HEK293 (cell line): ENCODE data around the gene SYNDIG1.

ENCODE experiments used
- CTCF ChIA-PET: fragments of 350-600 bp; formaldehyde crosslinking; extraction: SDS; loops from one replicate; lab custom pipeline; 2021; ENCODE audit warnings: antibody characterized with exemption; lab: Yijun Ruan, JAX
- POLR2A ChIA-PET: fragments of 300-600 bp; formaldehyde crosslinking; extraction: SDS; loops from one replicate; lab custom pipeline; 2020; ENCODE audit warnings: antibody characterized with exemption, inconsistent platforms; lab: Yijun Ruan, JAX
- H3K27ac ChIP-seq: fragments of 200-500 bp; sonication (Bioruptor generic); 2 replicates; pipeline ENCODE4 v1.5.1; 2014; ENCODE audit warnings: low read depth, low read length, control low read depth, inconsistent platforms; ENCODE audit errors: extremely low read depth
- H3K36me3 ChIP-seq, 2 experiments: fragments of 200-500 bp in 1 of 2; sonication (Bioruptor generic) in 1 of 2; 1 replicate in 1 of 2; 2 replicates in 1 of 2; pipeline ENCODE4 v1.5.1; 2014 to 2017; ENCODE audit warnings: inconsistent platforms in 2 of 2, low read length in 2 of 2; ENCODE audit not compliant: control insufficient read depth in 2 of 2, insufficient read depth in 1 of 2
- H3K4me1 ChIP-seq: fragments of 200-500 bp; sonication (Bioruptor generic); 2 replicates; pipeline ENCODE4 v1.5.1; 2014; ENCODE audit warnings: mild to moderate bottlenecking, low read length, inconsistent platforms; ENCODE audit not compliant: control insufficient read depth, insufficient read depth
- H3K4me3 ChIP-seq: 2 replicates; pipeline ENCODE4 v1.5.1; 2011; ENCODE audit warnings: low read depth, mild to moderate bottlenecking, control low read depth, low read length, moderate library complexity
- H3K9me3 ChIP-seq: fragments of 200-500 bp; sonication (Bioruptor generic); 2 replicates; pipeline ENCODE4 v1.5.1; 2014; ENCODE audit warnings: low read depth, low read length, inconsistent platforms; ENCODE audit not compliant: control insufficient read depth, insufficient read depth
- BCL6B ChIP-seq: fragments of 450-650 bp; formaldehyde crosslinking; IDR thresholded peaks from 2 replicates; pipeline ENCODE4 v1.5.1; 2017; ENCODE audit warnings: missing biosample characterization, missing genetic modification characterization
- GLI4 ChIP-seq: fragments of 450-650 bp; formaldehyde crosslinking; IDR thresholded peaks from 2 replicates; pipeline ENCODE4 v1.5.1; 2016; ENCODE audit warnings: missing biosample characterization, missing genetic modification characterization
- HOXA7 ChIP-seq: sonication (generic); formaldehyde crosslinking; IDR thresholded peaks from 2 replicates; pipeline ENCODE4 v1.8.1; 2022; ENCODE audit warnings: missing genetic modification reagents, borderline replicate concordance
- KLF7 ChIP-seq: fragments of 450-650 bp; formaldehyde crosslinking; IDR thresholded peaks from 2 replicates; pipeline ENCODE4 v1.5.1; 2016; ENCODE audit warnings: missing biosample characterization, missing genetic modification characterization, borderline replicate concordance
- PRDM1 ChIP-seq: fragments of 450-650 bp; formaldehyde crosslinking; IDR thresholded peaks from 2 replicates; pipeline ENCODE4; 2016; ENCODE audit warnings: missing biosample characterization, missing genetic modification characterization
- RBAK ChIP-seq: fragments of 450-650 bp; formaldehyde crosslinking; IDR thresholded peaks from 2 replicates; pipeline ENCODE4 v1.5.1; 2016; ENCODE audit warnings: missing biosample characterization, missing genetic modification characterization
- SP2 ChIP-seq: fragments of 450-650 bp; formaldehyde crosslinking; IDR thresholded peaks from 2 replicates; pipeline ENCODE4 v1.5.1; 2016; ENCODE audit warnings: missing biosample characterization, missing genetic modification characterization
- ZBTB21 ChIP-seq: fragments of 450-650 bp; formaldehyde crosslinking; IDR thresholded peaks from 2 replicates; pipeline ENCODE4 v1.5.1; 2017; ENCODE audit warnings: missing biosample characterization, missing genetic modification characterization
- ZBTB49 ChIP-seq: fragments of 450-650 bp; formaldehyde crosslinking; IDR thresholded peaks from 2 replicates; pipeline ENCODE4 v1.5.1; 2016; ENCODE audit warnings: missing biosample characterization, missing genetic modification characterization, low read depth
- ZNF184 ChIP-seq: fragments of 450-650 bp; IDR thresholded peaks from 2 replicates; pipeline ENCODE4 v1.5.1; 2018; ENCODE audit warnings: missing biosample characterization, mild to moderate bottlenecking, missing genetic modification characterization
- ZNF214 ChIP-seq: fragments of 450-650 bp; formaldehyde crosslinking; IDR thresholded peaks from 2 replicates; pipeline ENCODE4 v1.5.1; 2017; ENCODE audit warnings: missing biosample characterization, mild to moderate bottlenecking, missing genetic modification characterization, borderline replicate concordance
- ZNF221 ChIP-seq: fragments of 450-650 bp; formaldehyde crosslinking; IDR thresholded peaks from 2 replicates; pipeline ENCODE4 v1.5.1; 2017; ENCODE audit warnings: missing biosample characterization, missing genetic modification characterization, borderline replicate concordance
- ZNF311 ChIP-seq: fragments of 450-650 bp; formaldehyde crosslinking; IDR thresholded peaks from 2 replicates; pipeline ENCODE4 v1.5.1; 2017; ENCODE audit warnings: missing biosample characterization, missing genetic modification characterization, borderline replicate concordance
- ZNF426 ChIP-seq: fragments of 450-650 bp; formaldehyde crosslinking; IDR thresholded peaks from 2 replicates; pipeline ENCODE4 v1.5.1; 2017; ENCODE audit warnings: missing biosample characterization, missing genetic modification characterization, mild to moderate bottlenecking, inconsistent platforms, moderate library complexity
- ZNF473 ChIP-seq: fragments of 450-650 bp; formaldehyde crosslinking; IDR thresholded peaks from 2 replicates; pipeline ENCODE4 v1.5.1; 2017; ENCODE audit warnings: missing biosample characterization, missing genetic modification characterization
- ZNF48 ChIP-seq: fragments of 450-650 bp; formaldehyde crosslinking; IDR thresholded peaks from 2 replicates; pipeline ENCODE4 v1.5.1; 2016; ENCODE audit warnings: missing biosample characterization, missing genetic modification characterization
- ZNF529 ChIP-seq: fragments of 450-650 bp; formaldehyde crosslinking; IDR thresholded peaks from 2 replicates; pipeline ENCODE4 v1.5.1; 2017; ENCODE audit warnings: missing genetic modification characterization, missing biosample characterization; ENCODE audit not compliant: insufficient replicate concordance
- ZNF558 ChIP-seq: fragments of 450-650 bp; formaldehyde crosslinking; IDR thresholded peaks from 2 replicates; pipeline ENCODE4 v1.5.1; 2016; ENCODE audit warnings: missing biosample characterization, missing genetic modification characterization
- ZNF610 ChIP-seq: fragments of 450-650 bp; formaldehyde crosslinking; IDR thresholded peaks from 2 replicates; pipeline ENCODE4 v1.5.1; 2016; ENCODE audit warnings: missing biosample characterization, missing genetic modification characterization, borderline replicate concordance
- ZNF626 ChIP-seq: fragments of 450-650 bp; sonication (Bioruptor Pico); formaldehyde crosslinking; IDR thresholded peaks from 2 replicates; pipeline ENCODE4 v1.5.1; 2018; ENCODE audit warnings: missing biosample characterization, missing genetic modification characterization, inconsistent platforms
- ZNF701 ChIP-seq: fragments of 450-650 bp; formaldehyde crosslinking; IDR thresholded peaks from 2 replicates; pipeline ENCODE4 v1.5.1; 2016; ENCODE audit warnings: missing biosample characterization, missing genetic modification characterization
- ZNF707 ChIP-seq: fragments of 450-650 bp; formaldehyde crosslinking; IDR thresholded peaks from 2 replicates; pipeline ENCODE4 v1.5.1; 2016; ENCODE audit warnings: missing biosample characterization, missing genetic modification characterization
- ZNF768 ChIP-seq: fragments of 450-650 bp; formaldehyde crosslinking; IDR thresholded peaks from 2 replicates; pipeline ENCODE4 v1.5.1; 2018; ENCODE audit warnings: missing biosample characterization, mild to moderate bottlenecking, missing genetic modification characterization

The SYNDIG1 gene

GRCh38 chr20:24704899-24705298, 235.5 kb downstream of the SYNDIG1 start:
- H3K9me3 ChIP-seq = no peaks in the 10 kb centered on the region
- CTCF ChIA-PET = interaction anchor here (1.3 kb wide), 1 partner anchor 13 kb away, joined by 5 read pairs; no protein-coding TSS in a partner anchor

GRCh38 chr20:24705486-24705885, 236.1 kb downstream of the SYNDIG1 start:
- TF ChIP-seq ZNF626 (tag by site-specific recombination) (no peak), ZNF473 (no peak), ZNF311 (tag by site-specific recombination) (no peak), ZNF701 (tag by site-specific recombination) (no peak), ZNF707 (tag by site-specific recombination) (no peak)
- TF ChIP-seq, all 188 proteins: peak for 0
- ChIA-PET POLR2A (no interaction called here), CTCF (interaction anchor here (1.3 kb wide), 1 partner anchor 13 kb away, joined by 5 read pairs; no protein-coding TSS in a partner anchor)
- no peaks in the 10 kb centered on the region for H3K4me1 ChIP-seq
- no peak overlapping the region for H3K4me3 ChIP-seq
- no peaks in the 10 kb centered on the region for H3K9me3 ChIP-seq
- H3K36me3 ChIP-seq = no peaks in the 10 kb centered on the region
- no peak overlapping the region for H3K27ac ChIP-seq

More at GRCh38 chr20:24704899-24705298, 235.5 kb downstream of the SYNDIG1 start:
- POLR2A ChIA-PET = no interaction called here
- no peak overlapping the region for H3K4me3 ChIP-seq
- H3K27ac ChIP-seq = no peak overlapping the region
- H3K4me1 ChIP-seq = no peaks in the 10 kb centered on the region
- H3K36me3 ChIP-seq = no peaks in the 10 kb centered on the region
- no peak for TF ChIP-seq SP2
- no peak for TF ChIP-seq KLF7 (tag by site-specific recombination)
- TF ChIP-seq ZNF426 = no peak
- TF ChIP-seq ZBTB49 (tag by site-specific recombination) = no peak
- TF ChIP-seq HOXA7 (CRISPR knock-in tag) = no peak
- TF ChIP-seq ZBTB21 (tag by site-specific recombination) = no peak
- no peak for TF ChIP-seq BCL6B
- no peak for TF ChIP-seq RBAK (tag by site-specific recombination)
- TF ChIP-seq ZNF48 = no peak

GRCh38 chr20:24708411-24709295, 239.2 kb downstream of the SYNDIG1 start:
- no peaks in the 10 kb centered on the region for H3K36me3 ChIP-seq
- H3K9me3 ChIP-seq = no peaks in the 10 kb centered on the region
- POLR2A ChIA-PET = no interaction called here
- TF ChIP-seq GLI4 (tag by site-specific recombination) (no peak), ZNF184 (no peak), ZNF48 (no peak), ZNF214 (tag by site-specific recombination) (no peak), ZNF221 (tag by site-specific recombination) (no peak), ZNF768 (tag by site-specific recombination) (no peak), ZNF529 (tag by site-specific recombination) (no peak), PRDM1 (tag by site-specific recombination) (no peak), ZNF558 (tag by site-specific recombination) (no peak), ZNF610 (tag by site-specific recombination) (no peak)
- CTCF ChIA-PET = interaction anchor here (1.2 kb wide), 1 partner anchor 302 kb away, joined by 3 read pairs; no protein-coding TSS in a partner anchor
- H3K27ac ChIP-seq = no peak overlapping the region
- H3K4me3 ChIP-seq = no peak overlapping the region
- H3K4me1 ChIP-seq = no peaks in the 10 kb centered on the region
